Omental fat pad (tissue), 4 donors: ENCODE results near the gene LTBP3. TPM values are rescaled to one million over a fixed set of nuclear protein-coding genes. Genes with fewer than 3 reads are reported as not detected.
"Not testable (repeated sequence)": the region's sequence is repeated elsewhere in the genome, so short reads cannot be mapped to it uniquely, and the experiment has no call there.

Source experiments
- ATAC-seq: fragments of 150-250 bp; one replicate; pipeline ENCODE4 v1.9.1; 2016; ENCODE audit warnings: mild to moderate bottlenecking, moderate library complexity; ENCODE audit not compliant: low FRiP score
- DNase-seq: peaks from one replicate; pipeline ENCODE4 v3.0.0-alpha.2; 2019; ENCODE audit warnings: low spot score
- total RNA-seq, 4 donors: library from RNA; depleted of rRNA; stranded (reverse); fragments of >200 nt; gene quantifications; one replicate each; pipeline ENCODE4 v1.1.0, GENCODE V29; 2016
- TF ChIP-seq, protein P1 (sequence below), 3 donors: fragments of 450-650 bp; IDR thresholded peaks; one replicate each; pipeline ENCODE4 v1.5.1; 2016 to 2017; ENCODE audit warnings: antibody characterized with exemption in 3 of 3, mild to moderate bottlenecking in 3 of 3, moderate library complexity in 2 of 3

Gene LTBP3
- total RNA-seq, 4 donors from 2014 or later = 67.3 to 84.8 (median 76.5) TPM

DNA sequence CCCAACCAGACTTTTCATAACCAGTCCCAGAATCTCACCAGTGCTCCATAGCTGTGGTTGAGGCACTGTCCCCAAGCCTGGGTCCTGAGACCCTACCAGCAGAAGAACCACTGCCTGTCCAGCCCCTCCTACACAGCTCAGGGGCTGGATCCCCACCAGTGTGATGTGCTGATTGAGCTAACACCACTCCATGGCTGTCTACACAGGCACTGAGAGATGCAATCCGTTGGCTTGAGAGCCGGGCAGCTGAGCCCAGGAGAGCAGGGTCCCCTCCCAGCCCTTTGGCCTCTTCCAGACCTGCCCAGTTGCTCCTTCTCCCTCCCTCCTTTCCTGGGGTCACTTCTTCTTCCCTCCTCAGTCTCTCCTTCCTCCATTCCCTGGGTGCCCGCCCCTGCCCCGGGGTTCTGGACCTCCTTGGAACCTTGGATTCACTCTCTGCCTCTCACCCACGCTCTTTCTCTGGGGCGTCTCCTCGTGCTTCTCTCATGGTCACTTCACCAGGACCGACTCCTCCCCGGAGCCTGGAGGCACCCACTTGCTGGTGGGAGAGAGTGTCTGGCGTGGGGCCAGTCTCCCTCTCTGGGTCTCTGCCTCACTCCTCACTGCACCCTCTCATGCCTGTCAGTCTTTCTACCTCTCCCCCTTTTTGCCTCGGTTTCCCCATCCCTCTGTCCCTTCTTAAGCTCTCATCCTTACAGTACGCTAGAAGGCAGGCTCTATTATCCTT is 34.0 kb downstream of the LTBP3 start:
- TF ChIP-seq, protein P1, sequence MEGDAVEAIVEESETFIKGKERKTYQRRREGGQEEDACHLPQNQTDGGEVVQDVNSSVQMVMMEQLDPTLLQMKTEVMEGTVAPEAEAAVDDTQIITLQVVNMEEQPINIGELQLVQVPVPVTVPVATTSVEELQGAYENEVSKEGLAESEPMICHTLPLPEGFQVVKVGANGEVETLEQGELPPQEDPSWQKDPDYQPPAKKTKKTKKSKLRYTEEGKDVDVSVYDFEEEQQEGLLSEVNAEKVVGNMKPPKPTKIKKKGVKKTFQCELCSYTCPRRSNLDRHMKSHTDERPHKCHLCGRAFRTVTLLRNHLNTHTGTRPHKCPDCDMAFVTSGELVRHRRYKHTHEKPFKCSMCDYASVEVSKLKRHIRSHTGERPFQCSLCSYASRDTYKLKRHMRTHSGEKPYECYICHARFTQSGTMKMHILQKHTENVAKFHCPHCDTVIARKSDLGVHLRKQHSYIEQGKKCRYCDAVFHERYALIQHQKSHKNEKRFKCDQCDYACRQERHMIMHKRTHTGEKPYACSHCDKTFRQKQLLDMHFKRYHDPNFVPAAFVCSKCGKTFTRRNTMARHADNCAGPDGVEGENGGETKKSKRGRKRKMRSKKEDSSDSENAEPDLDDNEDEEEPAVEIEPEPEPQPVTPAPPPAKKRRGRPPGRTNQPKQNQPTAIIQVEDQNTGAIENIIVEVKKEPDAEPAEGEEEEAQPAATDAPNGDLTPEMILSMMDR (IDR thresholded peaks at IDR 0.05) = no peak
- DNase-seq (no peak), ATAC-seq (peak; percentile 43)

DNA sequence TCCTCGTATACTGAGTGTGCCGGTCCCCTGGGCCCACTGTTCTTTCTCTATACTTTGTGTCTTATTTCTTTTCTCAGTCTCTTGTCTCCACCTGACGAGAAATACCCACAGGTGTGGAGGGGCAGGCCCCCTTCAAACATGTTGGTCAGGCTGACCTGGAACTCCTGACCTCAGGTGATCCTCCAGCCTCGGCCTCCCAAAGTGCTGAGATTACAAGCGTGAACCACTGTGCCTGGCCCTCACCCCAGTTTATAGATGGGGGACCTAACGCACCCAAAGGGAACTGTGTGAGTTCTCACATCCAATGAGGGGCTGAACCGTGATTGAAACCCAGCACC is 34.6 kb downstream of the LTBP3 start:
- not testable (repeated sequence) for ATAC-seq, DNase-seq

DNA sequence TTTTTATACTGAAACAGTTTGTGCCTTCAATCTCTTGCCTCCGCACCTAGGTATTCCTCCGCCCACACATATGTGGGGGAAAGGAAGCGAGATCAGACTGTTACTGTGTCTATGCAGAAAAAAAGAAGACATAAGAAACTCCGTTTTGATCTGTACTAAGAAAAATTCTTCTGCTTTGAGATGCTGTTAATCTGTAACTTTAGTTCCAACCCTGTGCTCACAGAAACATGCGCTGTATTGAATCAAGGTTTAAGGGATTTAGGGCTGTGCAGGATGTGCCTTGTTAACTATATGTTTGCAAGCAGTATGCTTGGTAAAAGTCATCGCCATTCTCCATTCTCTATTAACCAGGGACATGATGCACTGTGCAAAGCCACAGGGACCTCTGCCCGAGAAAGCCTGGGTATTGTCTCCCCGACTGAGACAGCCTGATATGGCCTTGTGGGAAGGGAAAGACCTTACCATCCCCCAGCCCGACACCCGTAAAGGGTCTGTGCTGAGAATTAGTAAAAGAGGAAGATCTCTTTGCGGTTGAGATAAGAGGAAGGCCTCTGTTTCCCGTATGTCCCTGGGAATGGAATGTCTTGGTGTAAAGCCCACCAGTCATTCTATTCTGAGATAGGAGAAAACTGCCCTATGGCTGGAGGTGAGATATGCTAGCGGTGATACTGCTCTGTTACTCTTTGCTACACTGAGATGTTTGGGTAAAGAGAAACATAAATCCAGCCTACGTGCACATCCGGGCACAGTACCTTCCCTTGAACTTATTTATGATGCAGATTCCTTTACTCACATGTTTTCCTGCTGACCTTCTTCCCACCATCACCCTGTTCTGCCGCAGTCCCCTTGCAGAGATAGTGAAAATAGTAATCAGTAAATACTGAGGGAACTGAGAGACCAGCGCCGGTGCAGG is 35.2 kb downstream of the LTBP3 start:
- not testable (repeated sequence) for DNase-seq

DNA sequence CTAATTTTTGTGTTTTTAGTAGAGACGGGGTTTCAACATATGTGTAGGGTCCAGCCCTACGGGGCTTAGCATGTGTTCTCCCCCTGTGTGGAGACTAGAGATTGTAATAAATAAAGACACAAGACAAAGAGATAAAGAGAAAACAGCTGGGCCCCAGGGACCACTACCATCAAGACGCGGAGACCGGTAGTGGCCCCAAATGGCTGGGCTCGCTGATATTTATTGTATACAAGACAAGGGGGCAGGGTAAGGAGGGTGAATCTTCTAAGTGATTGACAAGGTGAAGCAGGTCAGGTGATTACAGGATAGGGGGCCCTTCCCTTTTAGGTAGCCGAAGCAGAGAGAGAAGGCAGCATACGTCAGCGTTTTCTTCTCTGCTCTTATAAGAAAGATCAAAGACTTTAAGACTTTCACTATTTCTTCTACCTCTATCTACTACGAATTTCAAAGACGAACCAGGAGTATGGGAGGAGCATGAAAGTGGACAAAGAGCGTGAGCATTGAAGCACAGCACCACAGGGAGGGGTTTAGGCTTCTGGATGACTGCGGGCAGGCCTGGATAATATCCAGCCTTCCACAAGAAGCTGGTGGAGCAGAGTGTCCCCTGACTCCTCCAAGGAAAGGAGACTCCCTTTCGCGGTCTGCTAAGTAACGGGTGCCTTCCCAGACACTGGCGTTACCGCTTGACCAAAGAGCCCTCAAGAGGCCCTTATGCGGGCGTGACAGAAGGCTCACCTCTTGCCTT is 36.2 kb downstream of the LTBP3 start:
- not testable (repeated sequence) for DNase-seq

More for the DNA sequence above, 35.2 kb downstream of the LTBP3 start:
- ATAC-seq = not testable (repeated sequence)

DNA sequence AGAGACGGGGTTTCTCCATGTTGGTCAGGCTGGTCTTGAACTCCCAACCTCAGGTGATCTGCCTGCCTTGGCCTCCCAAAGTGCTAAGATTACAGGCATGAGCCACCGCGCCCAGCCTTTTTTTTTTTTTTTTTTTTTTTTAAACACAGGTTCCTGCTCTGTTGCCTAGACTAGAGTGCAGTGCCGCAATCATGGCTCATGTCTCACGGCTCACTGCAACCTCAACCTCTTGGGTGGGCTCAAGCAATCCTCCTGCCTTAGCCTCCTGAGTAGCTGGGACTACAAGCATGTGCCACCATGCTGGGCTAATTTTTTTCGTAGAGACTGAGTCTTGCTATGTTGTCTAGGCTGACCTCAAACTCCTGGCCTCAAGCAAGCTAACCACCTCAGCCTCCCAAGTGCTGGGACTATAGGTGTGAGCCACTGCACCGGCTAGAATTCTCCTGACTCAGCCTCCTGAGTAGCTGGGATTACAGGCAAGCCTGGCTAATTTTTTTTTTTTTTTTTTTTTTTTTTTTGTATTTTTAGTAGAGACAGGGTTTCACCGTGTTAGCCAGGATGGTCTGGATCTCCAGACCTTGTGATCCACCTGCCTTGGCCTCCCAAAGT is 39.1 kb downstream of the LTBP3 start:
- ATAC-seq, DNase-seq: not testable (repeated sequence)

More for the DNA sequence above, 36.2 kb downstream of the LTBP3 start:
- not testable (repeated sequence) for ATAC-seq

DNA sequence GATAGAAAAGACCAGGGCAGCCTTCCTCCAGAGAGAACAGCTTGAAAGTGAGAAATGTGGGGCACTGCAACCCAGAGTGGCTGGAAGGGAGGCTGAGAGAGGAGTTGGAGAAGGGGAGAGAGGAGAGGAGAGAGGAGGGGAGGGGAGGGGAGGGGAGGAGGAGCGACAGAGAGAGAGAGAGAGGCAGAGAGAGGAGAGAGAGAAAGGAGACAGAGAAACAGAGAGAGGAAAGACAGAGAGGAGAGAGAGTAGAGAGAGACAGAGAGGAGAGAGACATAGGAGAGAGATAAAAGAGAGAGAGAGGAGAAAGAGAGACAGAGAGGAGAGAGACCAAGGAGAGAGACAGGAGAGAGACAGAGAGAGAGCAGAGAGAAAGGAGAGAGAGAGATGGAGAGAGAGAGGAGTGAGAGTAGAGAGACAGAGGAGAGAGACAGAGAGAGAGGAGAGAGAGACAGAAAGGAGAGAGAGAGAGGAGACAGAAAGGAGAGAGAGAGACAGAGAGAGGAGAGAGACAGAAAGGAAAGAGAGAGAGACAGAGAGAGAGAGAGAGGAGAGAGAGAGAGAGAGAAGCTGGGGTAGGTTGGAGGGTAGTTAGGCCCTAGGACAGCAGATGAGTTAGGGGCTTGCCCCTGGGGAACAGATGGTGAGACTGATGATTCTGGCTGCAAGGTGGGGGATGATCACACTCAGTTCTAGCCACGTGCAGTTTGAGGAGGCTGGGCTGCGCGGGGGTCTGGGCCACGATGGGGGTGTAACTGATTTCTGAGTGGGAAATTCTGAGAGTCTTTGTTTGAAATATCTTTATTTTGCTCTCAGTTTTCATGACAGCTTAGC is 41.8 kb downstream of the LTBP3 start:
- ATAC-seq (no peak), DNase-seq (no peak)
- TF ChIP-seq, protein P1 (IDR thresholded peaks at IDR 0.05) = no peak

DNA sequence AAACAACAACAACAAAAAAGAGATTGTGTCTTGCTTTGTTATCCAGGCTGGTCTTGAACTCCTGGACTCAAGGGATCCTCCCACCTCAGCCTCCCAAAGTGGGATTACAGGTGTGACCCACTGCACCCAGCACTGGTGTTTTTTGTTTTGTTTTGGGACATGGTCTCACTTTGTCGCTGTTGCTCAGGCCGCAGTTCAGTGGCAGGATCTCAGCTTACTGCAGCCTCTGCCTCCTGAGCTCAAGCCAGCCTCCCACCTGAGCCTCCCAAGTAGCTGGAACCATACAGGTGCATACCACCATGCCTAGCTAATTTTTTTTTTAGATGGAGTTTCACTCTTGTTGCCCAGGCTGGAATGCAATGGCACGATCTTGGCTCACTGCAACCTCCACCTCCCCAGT is 45.8 kb downstream of the LTBP3 start:
- ATAC-seq, DNase-seq: not testable (repeated sequence)

DNA sequence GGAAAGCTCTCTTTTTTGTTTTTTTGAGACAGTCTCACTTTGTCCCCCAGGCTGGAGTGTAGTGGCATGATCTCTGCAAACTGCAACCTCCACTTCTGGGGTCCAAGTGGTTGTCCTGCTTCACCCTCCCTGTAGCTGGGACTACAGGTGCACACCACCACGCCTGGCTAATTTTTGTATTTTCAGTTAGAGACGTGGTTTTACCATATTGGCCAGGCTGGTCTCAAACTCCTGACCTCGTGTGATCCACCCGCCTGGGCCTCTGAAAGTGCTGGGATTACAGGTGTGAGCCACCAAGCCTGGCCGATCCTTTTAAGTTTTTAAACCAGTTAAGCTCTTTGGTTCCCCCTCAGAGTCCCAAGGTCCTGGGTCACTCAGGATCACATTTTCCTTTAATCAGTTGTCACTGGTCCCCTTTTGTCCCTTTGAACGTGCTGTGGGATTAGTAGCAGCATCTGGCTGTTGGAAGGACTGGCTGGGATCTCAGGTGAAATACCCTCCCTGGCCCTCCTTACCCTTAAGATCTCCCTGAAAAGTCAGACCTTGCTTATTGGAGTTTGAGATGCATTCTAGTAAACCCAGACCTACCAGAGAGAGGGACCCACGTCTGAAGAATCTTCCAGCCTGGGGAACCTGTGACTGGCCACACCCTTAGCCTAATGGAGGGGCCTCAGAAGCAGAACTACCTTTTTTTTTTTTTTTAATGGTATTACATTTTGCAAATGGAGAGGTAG is 51.2 kb downstream of the LTBP3 start:
- ATAC-seq = peak; percentile 55
- TF ChIP-seq, protein P1 (IDR thresholded peaks at IDR 0.05) = no peak
- peak; percentile 40 for DNase-seq
